ENCODE data around the gene SDC3.

DNA sequence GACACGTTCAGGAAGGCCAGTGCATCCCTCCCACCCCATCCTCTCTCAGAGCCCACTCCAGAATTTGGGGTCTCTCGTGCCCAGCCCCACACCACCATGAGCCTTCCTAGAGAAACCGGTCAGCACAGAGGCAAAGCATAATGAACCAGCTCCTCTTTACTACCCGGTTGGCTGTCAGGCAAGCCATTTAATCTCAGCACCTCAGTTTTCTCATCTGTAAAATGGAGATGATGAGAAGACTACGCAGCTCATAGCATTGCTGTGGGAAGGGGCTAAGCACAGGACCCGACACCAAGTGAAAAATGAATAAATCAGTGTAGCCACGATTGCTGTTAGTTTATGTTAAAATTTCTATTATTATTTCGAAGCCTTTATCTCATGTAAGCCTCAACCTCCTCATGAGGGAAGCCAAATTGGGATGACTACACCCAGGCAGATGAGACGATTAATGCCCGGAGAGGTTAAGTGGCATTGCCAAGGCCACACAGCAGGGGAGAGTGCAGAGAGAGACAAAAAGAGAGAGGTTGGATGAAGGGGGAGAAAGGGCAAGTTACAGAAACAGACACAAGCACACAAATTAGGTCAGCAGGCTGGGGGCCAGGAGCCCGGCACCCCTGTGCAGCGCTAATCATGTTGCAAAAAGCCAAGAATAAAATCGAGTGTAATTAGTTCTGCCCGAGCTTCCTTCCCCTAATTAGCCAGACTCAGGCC lies 25.7 kb downstream of the SDC3 start:
- TF ChIP-seq, protein P1, sequence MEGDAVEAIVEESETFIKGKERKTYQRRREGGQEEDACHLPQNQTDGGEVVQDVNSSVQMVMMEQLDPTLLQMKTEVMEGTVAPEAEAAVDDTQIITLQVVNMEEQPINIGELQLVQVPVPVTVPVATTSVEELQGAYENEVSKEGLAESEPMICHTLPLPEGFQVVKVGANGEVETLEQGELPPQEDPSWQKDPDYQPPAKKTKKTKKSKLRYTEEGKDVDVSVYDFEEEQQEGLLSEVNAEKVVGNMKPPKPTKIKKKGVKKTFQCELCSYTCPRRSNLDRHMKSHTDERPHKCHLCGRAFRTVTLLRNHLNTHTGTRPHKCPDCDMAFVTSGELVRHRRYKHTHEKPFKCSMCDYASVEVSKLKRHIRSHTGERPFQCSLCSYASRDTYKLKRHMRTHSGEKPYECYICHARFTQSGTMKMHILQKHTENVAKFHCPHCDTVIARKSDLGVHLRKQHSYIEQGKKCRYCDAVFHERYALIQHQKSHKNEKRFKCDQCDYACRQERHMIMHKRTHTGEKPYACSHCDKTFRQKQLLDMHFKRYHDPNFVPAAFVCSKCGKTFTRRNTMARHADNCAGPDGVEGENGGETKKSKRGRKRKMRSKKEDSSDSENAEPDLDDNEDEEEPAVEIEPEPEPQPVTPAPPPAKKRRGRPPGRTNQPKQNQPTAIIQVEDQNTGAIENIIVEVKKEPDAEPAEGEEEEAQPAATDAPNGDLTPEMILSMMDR (conservative IDR thresholded peaks at IDR 0.05 in 1 of 2, IDR thresholded peaks at IDR 0.05 in 1 of 2; ENCODE audit: low read depth in 1 of 2, low read length in 2 of 2): no peak
- TF ChIP-seq EZH2 (IDR thresholded peaks at IDR 0.05; ENCODE audit: low read length, missing control alignments): no peak

All from fibroblast of lung (primary cell).